GM23338 (cell line): ENCODE measurements around the gene CTDSP1. TPM values are rescaled to one million over a fixed set of nuclear protein-coding genes. Genes with fewer than 3 reads are reported as not detected.

Experiments
- ATAC-seq: fragments of 200-7000 bp; cut with Tn5 transposase; 3 replicates; pipeline ENCODE4 v1.9.1; 2020
- DNase-seq: peaks from one replicate; pipeline ENCODE4 v3.0.0-alpha.2; 2015; ENCODE audit warnings: low spot score
- H2AFZ ChIP-seq: fragments of 200-600 bp; sonication (generic); 2 replicates; pipeline ENCODE4 v1.8.0; 2016; ENCODE audit warnings: antibody characterized with exemption, mild to moderate bottlenecking, moderate library complexity
- H3F3A ChIP-seq: fragments of 200-600 bp; sonication (generic); replicated peaks from 2 replicates; pipeline ENCODE4 v1.8.0; 2017; ENCODE audit warnings: antibody characterized with exemption, mixed run types, low read depth
- H3K27ac ChIP-seq: fragments of 200-600 bp; sonication (generic); 2 replicates; pipeline ENCODE4 v1.6.1; 2016; ENCODE audit warnings: low read depth
- H3K27me3 ChIP-seq: fragments of 200-600 bp; sonication (generic); 2 replicates; pipeline ENCODE4 v1.8.0; 2016; ENCODE audit warnings: mild to moderate bottlenecking, mixed run types, moderate library complexity; ENCODE audit not compliant: insufficient read depth
- H3K36me3 ChIP-seq: fragments of 200-600 bp; sonication (generic); 2 replicates; pipeline ENCODE4 v1.8.0; 2016; ENCODE audit warnings: mild to moderate bottlenecking; ENCODE audit not compliant: insufficient read depth
- H3K4me1 ChIP-seq: fragments of 200-600 bp; sonication (generic); 2 replicates; pipeline ENCODE4 v1.8.0; 2016; ENCODE audit warnings: mild to moderate bottlenecking, moderate library complexity; ENCODE audit not compliant: insufficient read depth
- H3K4me2 ChIP-seq: fragments of 200-600 bp; sonication (generic); 2 replicates; pipeline ENCODE4 v1.7.1; 2017; ENCODE audit warnings: mixed run types
- H3K4me3 ChIP-seq: fragments of 200-600 bp; sonication (generic); 2 replicates; pipeline ENCODE4 v1.6.1; 2016; ENCODE audit warnings: mixed run types
- H3K79me2 ChIP-seq: fragments of 200-600 bp; sonication (generic); replicated peaks from 2 replicates; pipeline ENCODE4 v1.8.0; 2017; ENCODE audit warnings: mild to moderate bottlenecking; ENCODE audit not compliant: insufficient read depth
- H3K9me2 ChIP-seq: fragments of 200-600 bp; sonication (generic); 2 replicates; pipeline ENCODE4 v1.8.0; 2017; ENCODE audit not compliant: insufficient read depth
- H4K20me1 ChIP-seq: fragments of 200-600 bp; sonication (generic); replicated peaks from 2 replicates; pipeline ENCODE4 v1.8.0; 2017; ENCODE audit warnings: mild to moderate bottlenecking; ENCODE audit not compliant: insufficient read depth
- H3K27ac Mint-ChIP-seq: 2 replicates; pipeline ENCODE4 v1.8.0; 2020; ENCODE audit warnings: inconsistent platforms, mild to moderate bottlenecking, moderate library complexity, mixed read lengths
- H3K27me3 Mint-ChIP-seq: 3 replicates; pipeline ENCODE4 v1.8.0; 2022; ENCODE audit warnings: low read depth, mild to moderate bottlenecking, moderate library complexity, mixed read lengths, inconsistent platforms; ENCODE audit not compliant: insufficient read depth, poor library complexity
- H3K36me3 Mint-ChIP-seq: 3 replicates; pipeline ENCODE4 v1.8.0; 2021; ENCODE audit warnings: low read depth, mild to moderate bottlenecking, inconsistent platforms, moderate library complexity, mixed read lengths
- H3K4me1 Mint-ChIP-seq: 3 replicates; pipeline ENCODE4 v1.8.0; 2020; ENCODE audit warnings: mild to moderate bottlenecking, inconsistent platforms, mixed read lengths
- H3K4me3 Mint-ChIP-seq: 3 replicates; pipeline ENCODE4 v1.8.0; 2021; ENCODE audit warnings: moderate library complexity, mild to moderate bottlenecking, inconsistent platforms, mixed read lengths
- H3K9me3 Mint-ChIP-seq: 3 replicates; pipeline ENCODE4 v1.8.0; 2020; ENCODE audit warnings: moderate library complexity, mild to moderate bottlenecking, inconsistent platforms, mixed read lengths
- CREB1 ChIP-seq: fragments of 250-450 bp; sonication (Bioruptor Pico); IDR thresholded peaks from 2 replicates; pipeline ENCODE4 v1.5.0; 2020; ENCODE audit warnings: low read depth, mild to moderate bottlenecking, moderate library complexity
- EZH2 ChIP-seq: fragments of 200-600 bp; sonication (generic); IDR thresholded peaks from one replicate; pipeline ENCODE4 v1.8.0; 2017; ENCODE audit warnings: antibody characterized with exemption, mild to moderate bottlenecking, low read depth; ENCODE audit not compliant: unreplicated experiment
- EZH2phosphoT487 ChIP-seq: fragments of 200-600 bp; sonication (generic); IDR thresholded peaks from one replicate; pipeline ENCODE4 v1.8.1; 2018; ENCODE audit warnings: antibody characterized with exemption; ENCODE audit not compliant: unreplicated experiment
- JUNB ChIP-seq: IDR thresholded peaks from one replicate; pipeline ENCODE4 v1.6.1; 2016; ENCODE audit warnings: antibody characterized with exemption; ENCODE audit not compliant: unreplicated experiment
- NANOG ChIP-seq: IDR thresholded peaks from 2 replicates; pipeline ENCODE4 v1.6.1; 2016; ENCODE audit warnings: antibody characterized with exemption, borderline replicate concordance
- POLR2AphosphoS5 ChIP-seq: IDR thresholded peaks from 2 replicates; pipeline ENCODE4 v1.6.1; 2016; ENCODE audit warnings: antibody characterized with exemption, low read depth
- STAT1 ChIP-seq: IDR thresholded peaks from one replicate; pipeline ENCODE4 v1.6.1; 2016; ENCODE audit warnings: antibody characterized with exemption; ENCODE audit not compliant: unreplicated experiment
- ZNF114 ChIP-seq: fragments of 250-450 bp; sonication (Bioruptor Pico); IDR thresholded peaks from 2 replicates; pipeline ENCODE4 v1.5.0; 2020; ENCODE audit warnings: mild to moderate bottlenecking, moderate library complexity
- ZNF331 ChIP-seq: fragments of 250-450 bp; sonication (Bioruptor Pico); IDR thresholded peaks from 2 replicates; pipeline ENCODE4 v1.5.0; 2020; ENCODE audit warnings: low read depth, mild to moderate bottlenecking, moderate library complexity
- ZNF462 ChIP-seq: fragments of 250-450 bp; sonication (Bioruptor Pico); IDR thresholded peaks from 2 replicates; pipeline ENCODE4 v1.5.0; 2020; ENCODE audit warnings: mild to moderate bottlenecking, moderate library complexity
- polyA plus RNA-seq: library from polyadenylated mRNA; unstranded; fragments of >200 nt; fragmentation: Nextera tagmentation; extraction: Ambion mirVana; gene quantifications from 2 replicates; pipeline ENCODE4 v1.2.1, GENCODE V29; 2016
- total RNA-seq: library from RNA; depleted of rRNA; stranded (reverse); fragments of >200 nt; shearing (Covaris generic); gene quantifications from 2 replicates; pipeline ENCODE4 v1.2.3, GENCODE V29; 2014
- TF ChIP-seq, protein P1 (sequence below), 2 experiments: fragments of 200-600 bp in 1 of 2; sonication (generic) in 1 of 2; conservative IDR thresholded peaks; 2 replicates each; pipeline versions ENCODE4 v1.5.1 to v1.6.1; 2016 to 2017; ENCODE audit warnings: antibody characterized with exemption in 2 of 2, low read depth in 2 of 2, mild to moderate bottlenecking in 2 of 2, moderate library complexity in 1 of 2
- TF ChIP-seq, protein P2 (sequence below): IDR thresholded peaks from one replicate; pipeline ENCODE4 v1.6.1; 2018; ENCODE audit warnings: antibody characterized with exemption; ENCODE audit not compliant: unreplicated experiment
- TF ChIP-seq, protein P3 (sequence below): IDR thresholded peaks from 2 replicates; pipeline ENCODE4 v1.6.1; 2016; ENCODE audit warnings: antibody characterized with exemption

CTDSP1 gene
- total and polyA plus RNA-seq, 2 experiments from 2014 or later = 6.7 to 21.8 TPM

DNA sequence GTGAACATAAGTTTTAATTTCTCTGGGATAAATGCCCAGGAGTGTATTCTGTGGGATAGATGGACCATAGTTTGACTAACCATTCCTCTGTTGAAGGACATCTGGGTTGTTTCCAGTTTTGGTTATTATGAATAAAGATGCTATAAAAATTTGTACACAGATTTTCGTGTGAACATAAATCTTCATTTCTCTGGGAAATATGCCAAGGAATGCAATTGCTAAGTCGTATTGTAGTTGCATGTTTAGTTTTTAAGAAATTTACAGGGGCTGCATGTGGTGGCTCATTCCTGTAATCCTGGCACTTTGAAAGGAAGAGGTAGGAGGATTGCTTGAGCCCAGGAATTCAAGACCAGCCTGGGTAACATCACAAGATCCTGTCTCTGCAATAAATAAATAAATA, 24.5 kb upstream of the CTDSP1 start:
- Histone ChIP-seq H3F3A (no peaks in the 10 kb centered on the region), H3K4me1 (no peaks in the 10 kb centered on the region), H3K27me3 (no peaks in the 10 kb centered on the region), H2AFZ (no peak overlapping the region), H4K20me1 (no peaks in the 10 kb centered on the region), H3K79me2 (no peaks in the 10 kb centered on the region), H3K27ac (no peak overlapping the region), H3K4me3 (no peak overlapping the region), H3K9me2 (no peaks in the 10 kb centered on the region), H3K4me2 (no peak overlapping the region), H3K36me3 (no peaks in the 10 kb centered on the region)
- H3K27ac Mint-ChIP-seq = no peak overlapping the region
- H3K27me3 Mint-ChIP-seq = no peaks in the 10 kb centered on the region
- H3K9me3 Mint-ChIP-seq = no peaks in the 10 kb centered on the region
- H3K4me3 Mint-ChIP-seq = no peak overlapping the region
- H3K36me3 Mint-ChIP-seq = no peaks in the 10 kb centered on the region
- DNase-seq (no peak), ATAC-seq (no peak)
- TF ChIP-seq POLR2AphosphoS5 (no peak), ZNF462 (CRISPR knock-in tag) (no peak), JUNB (no peak), CREB1 (CRISPR knock-in tag) (no peak), STAT1 (no peak), NANOG (no peak), EZH2phosphoT487 (no peak), ZNF114 (CRISPR knock-in tag) (no peak), ZNF331 (CRISPR knock-in tag) (no peak), EZH2 (no peak)
- TF ChIP-seq, protein P1, sequence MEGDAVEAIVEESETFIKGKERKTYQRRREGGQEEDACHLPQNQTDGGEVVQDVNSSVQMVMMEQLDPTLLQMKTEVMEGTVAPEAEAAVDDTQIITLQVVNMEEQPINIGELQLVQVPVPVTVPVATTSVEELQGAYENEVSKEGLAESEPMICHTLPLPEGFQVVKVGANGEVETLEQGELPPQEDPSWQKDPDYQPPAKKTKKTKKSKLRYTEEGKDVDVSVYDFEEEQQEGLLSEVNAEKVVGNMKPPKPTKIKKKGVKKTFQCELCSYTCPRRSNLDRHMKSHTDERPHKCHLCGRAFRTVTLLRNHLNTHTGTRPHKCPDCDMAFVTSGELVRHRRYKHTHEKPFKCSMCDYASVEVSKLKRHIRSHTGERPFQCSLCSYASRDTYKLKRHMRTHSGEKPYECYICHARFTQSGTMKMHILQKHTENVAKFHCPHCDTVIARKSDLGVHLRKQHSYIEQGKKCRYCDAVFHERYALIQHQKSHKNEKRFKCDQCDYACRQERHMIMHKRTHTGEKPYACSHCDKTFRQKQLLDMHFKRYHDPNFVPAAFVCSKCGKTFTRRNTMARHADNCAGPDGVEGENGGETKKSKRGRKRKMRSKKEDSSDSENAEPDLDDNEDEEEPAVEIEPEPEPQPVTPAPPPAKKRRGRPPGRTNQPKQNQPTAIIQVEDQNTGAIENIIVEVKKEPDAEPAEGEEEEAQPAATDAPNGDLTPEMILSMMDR (conservative IDR thresholded peaks at IDR 0.05; ENCODE audit: low read depth in 2 of 2) = no peak
- TF ChIP-seq, protein P2, sequence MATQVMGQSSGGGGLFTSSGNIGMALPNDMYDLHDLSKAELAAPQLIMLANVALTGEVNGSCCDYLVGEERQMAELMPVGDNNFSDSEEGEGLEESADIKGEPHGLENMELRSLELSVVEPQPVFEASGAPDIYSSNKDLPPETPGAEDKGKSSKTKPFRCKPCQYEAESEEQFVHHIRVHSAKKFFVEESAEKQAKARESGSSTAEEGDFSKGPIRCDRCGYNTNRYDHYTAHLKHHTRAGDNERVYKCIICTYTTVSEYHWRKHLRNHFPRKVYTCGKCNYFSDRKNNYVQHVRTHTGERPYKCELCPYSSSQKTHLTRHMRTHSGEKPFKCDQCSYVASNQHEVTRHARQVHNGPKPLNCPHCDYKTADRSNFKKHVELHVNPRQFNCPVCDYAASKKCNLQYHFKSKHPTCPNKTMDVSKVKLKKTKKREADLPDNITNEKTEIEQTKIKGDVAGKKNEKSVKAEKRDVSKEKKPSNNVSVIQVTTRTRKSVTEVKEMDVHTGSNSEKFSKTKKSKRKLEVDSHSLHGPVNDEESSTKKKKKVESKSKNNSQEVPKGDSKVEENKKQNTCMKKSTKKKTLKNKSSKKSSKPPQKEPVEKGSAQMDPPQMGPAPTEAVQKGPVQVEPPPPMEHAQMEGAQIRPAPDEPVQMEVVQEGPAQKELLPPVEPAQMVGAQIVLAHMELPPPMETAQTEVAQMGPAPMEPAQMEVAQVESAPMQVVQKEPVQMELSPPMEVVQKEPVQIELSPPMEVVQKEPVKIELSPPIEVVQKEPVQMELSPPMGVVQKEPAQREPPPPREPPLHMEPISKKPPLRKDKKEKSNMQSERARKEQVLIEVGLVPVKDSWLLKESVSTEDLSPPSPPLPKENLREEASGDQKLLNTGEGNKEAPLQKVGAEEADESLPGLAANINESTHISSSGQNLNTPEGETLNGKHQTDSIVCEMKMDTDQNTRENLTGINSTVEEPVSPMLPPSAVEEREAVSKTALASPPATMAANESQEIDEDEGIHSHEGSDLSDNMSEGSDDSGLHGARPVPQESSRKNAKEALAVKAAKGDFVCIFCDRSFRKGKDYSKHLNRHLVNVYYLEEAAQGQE = no peak
- TF ChIP-seq, protein P3, sequence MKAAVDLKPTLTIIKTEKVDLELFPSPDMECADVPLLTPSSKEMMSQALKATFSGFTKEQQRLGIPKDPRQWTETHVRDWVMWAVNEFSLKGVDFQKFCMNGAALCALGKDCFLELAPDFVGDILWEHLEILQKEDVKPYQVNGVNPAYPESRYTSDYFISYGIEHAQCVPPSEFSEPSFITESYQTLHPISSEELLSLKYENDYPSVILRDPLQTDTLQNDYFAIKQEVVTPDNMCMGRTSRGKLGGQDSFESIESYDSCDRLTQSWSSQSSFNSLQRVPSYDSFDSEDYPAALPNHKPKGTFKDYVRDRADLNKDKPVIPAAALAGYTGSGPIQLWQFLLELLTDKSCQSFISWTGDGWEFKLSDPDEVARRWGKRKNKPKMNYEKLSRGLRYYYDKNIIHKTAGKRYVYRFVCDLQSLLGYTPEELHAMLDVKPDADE = no peak
- H3K4me1 Mint-ChIP-seq = no peaks in the 10 kb centered on the region
